Measurements from ENCODE around the gene EOMES.

The EOMES gene

GRCh38 chr3:27708250-27708649 is 13.9 kb downstream of the EOMES start:
- Histone ChIP-seq H3K27ac (no peak overlapping the region), H3K36me3 (no peaks in the 10 kb centered on the region), H3K4me1 (peaks cover 0 to 13% (median 7%) of the 10 kb centered on the region in 4 donors), H3K4me3 (no peak overlapping the region), H3K27me3 (peaks cover 0 to 10% of the 10 kb centered on the region in 2 donors), H3K9me3 (no peaks in the 10 kb centered on the region)
- no peak for DNase-seq
- intact Hi-C loops (cut with DNase I; ENCODE audit: low total_unique reads), result no loop called here
- no peak for TF ChIP-seq CTCF (IDR thresholded peaks at IDR 0.05)

GRCh38 chr3:27699067-27699466 is 23.1 kb downstream of the EOMES start:
- no peak overlapping the region for H3K4me3 ChIP-seq
- DNase-seq, result no peak
- H3K9me3 ChIP-seq, result peaks cover 0 to 5% (median 0%) of the 10 kb centered on the region in 3 donors
- no peak overlapping the region for H3K27ac ChIP-seq
- TF ChIP-seq CTCF (IDR thresholded peaks at IDR 0.05), result no peak
- H3K36me3 ChIP-seq, result no peaks in the 10 kb centered on the region
- intact Hi-C loops (cut with DNase I; ENCODE audit: low total_unique reads), result no loop called here
- H3K4me1 ChIP-seq, result no peaks in the 10 kb centered on the region
- H3K27me3 ChIP-seq, result no peaks in the 10 kb centered on the region

- TF ChIP-seq CTCF (IDR thresholded peaks at IDR 0.05), result no peak
- Histone ChIP-seq H3K27ac (no peak overlapping the region), H3K9me3 (peaks cover 0 to 5% (median 0%) of the 10 kb centered on the region in 3 donors), H3K4me1 (no peaks in the 10 kb centered on the region), H3K27me3 (no peaks in the 10 kb centered on the region), H3K4me3 (no peak overlapping the region), H3K36me3 (no peaks in the 10 kb centered on the region)
- no peak for DNase-seq
- intact Hi-C loops (cut with DNase I; ENCODE audit: low total_unique reads), result no loop called here
Observed at GRCh38 chr3:27696906-27697305, 25.2 kb downstream of the EOMES start.

GRCh38 chr3:27695636-27696035 is 26.5 kb downstream of the EOMES start:
- H3K4me3 ChIP-seq, result no peak overlapping the region
- intact Hi-C loops (cut with DNase I; ENCODE audit: low total_unique reads), result no loop called here
- no peak overlapping the region for H3K27ac ChIP-seq
- H3K9me3 ChIP-seq, result peaks cover 0 to 5% (median 0%) of the 10 kb centered on the region in 3 donors
- no peak for TF ChIP-seq CTCF (IDR thresholded peaks at IDR 0.05)
- H3K36me3 ChIP-seq, result no peaks in the 10 kb centered on the region
- no peaks in the 10 kb centered on the region for H3K4me1 ChIP-seq
- no peak for DNase-seq
- no peaks in the 10 kb centered on the region for H3K27me3 ChIP-seq

- Histone ChIP-seq H3K9me3 (no peaks in the 10 kb centered on the region), H3K4me1 (no peaks in the 10 kb centered on the region), H3K36me3 (no peaks in the 10 kb centered on the region), H3K27ac (no peak overlapping the region), H3K4me3 (no peak overlapping the region), H3K27me3 (no peaks in the 10 kb centered on the region)
- no peak for DNase-seq
- TF ChIP-seq CTCF (IDR thresholded peaks at IDR 0.05), result no peak
- intact Hi-C loops (cut with DNase I; ENCODE audit: low total_unique reads), result no loop called here
Observed at GRCh38 chr3:27688053-27688452, 34.1 kb downstream of the EOMES start.

- H3K27me3 ChIP-seq, result no peaks in the 10 kb centered on the region
- no peak overlapping the region for H3K27ac ChIP-seq
- intact Hi-C loops (cut with DNase I; ENCODE audit: low total_unique reads), result no loop called here
- no peaks in the 10 kb centered on the region for H3K4me1 ChIP-seq
- H3K36me3 ChIP-seq, result no peaks in the 10 kb centered on the region
- no peak overlapping the region for H3K4me3 ChIP-seq
- DNase-seq, result no peak
- H3K9me3 ChIP-seq, result no peaks in the 10 kb centered on the region
- no peak for TF ChIP-seq CTCF (IDR thresholded peaks at IDR 0.05)
Observed at GRCh38 chr3:27686642-27687041, 35.5 kb downstream of the EOMES start.
